ENCODE data around the gene ADAMTS1. TPM values are rescaled to one million over a fixed set of nuclear protein-coding genes. Genes with fewer than 3 reads are reported as not detected.
"Not testable (repeated sequence)": the region's sequence is repeated elsewhere in the genome, so short reads cannot be mapped to it uniquely, and the experiment has no call there.

Gene ADAMTS1
- total RNA-seq, result under 1 TPM in 1 of 2 donors, not detected in 1; 0.05 TPM

DNA sequence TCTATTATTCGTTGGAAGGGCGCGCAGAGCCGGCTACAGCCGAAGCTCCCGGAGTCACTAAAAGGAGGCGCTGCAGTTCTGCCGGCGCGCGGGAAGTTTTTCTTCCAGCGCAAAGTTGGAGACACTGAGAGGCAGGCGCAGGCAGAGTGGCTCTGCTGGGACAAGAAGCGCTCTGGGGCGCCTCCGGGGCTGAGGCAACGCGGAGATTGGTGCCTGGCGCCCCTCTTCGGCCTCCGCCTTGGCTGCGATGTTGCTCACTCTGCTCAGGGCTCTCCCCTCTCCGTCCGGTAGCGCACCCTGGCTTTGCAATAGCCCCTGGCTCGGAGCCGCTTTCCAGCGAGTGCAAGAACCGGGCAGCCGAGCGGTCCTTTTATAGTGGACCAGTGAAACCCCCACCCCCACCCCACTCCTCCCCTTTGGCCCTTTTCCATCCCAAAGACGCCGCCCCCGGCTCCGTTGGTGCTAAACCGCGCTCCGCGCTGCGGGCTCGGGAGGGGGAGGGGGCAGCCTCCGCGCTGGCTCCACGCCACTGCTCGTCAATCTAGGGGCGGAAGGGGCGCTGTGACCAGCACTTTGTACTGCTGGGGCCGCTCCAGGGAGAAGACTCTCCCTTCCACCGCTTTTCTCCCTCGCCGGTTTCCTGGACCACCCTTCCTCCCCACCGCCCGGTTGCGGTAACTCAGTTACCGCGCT, at the start of gene ADAMTS1:
Gene ADAMTS1 (minus strand): TSS at position 344 of the 693 bp plus-strand sequence. CDS start 455 bp downstream, outside the sequence.
- Mint-ChIP-seq H3K4me1 (peaks cover 15% of the 10 kb centered on the region), H3K9me3 (no peaks in the 10 kb centered on the region), H3K27ac (no peak within 1 kb of the TSS), H3K4me3 (peak within 1 kb of the TSS; percentile 75), H3K27me3 (peaks cover 65% of the 10 kb centered on the region), H3K36me3 (ENCODE audit: low read depth) (peaks cover 5% of the 10 kb centered on the region)
- no peak for ATAC-seq (replicated peaks)

DNA sequence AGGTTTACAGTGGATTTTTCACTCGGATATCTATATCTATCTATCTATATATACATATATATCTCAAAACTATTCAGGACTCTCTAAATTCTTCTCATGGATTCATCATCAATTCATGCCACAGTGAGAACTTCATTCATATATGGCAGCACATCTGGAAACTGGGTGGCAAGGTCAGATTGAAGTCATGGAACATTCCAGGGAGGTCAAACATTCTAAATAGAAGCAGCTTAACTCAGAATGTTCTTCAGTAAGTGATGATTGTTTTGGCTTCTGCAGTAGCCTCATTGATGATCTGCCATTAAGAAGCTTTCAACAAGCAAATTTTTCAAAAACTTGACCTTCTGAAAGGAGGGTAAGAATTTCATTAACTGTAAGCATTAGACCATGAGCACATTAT, 46.9 kb upstream of the ADAMTS1 start:
- no peaks in the 10 kb centered on the region for H3K36me3 Mint-ChIP-seq (ENCODE audit: low read depth)
- H3K27me3 Mint-ChIP-seq, result peaks cover 5% of the 10 kb centered on the region
- H3K4me1 Mint-ChIP-seq, result no peaks in the 10 kb centered on the region
- H3K9me3 Mint-ChIP-seq, result peaks cover 3% of the 10 kb centered on the region
- ATAC-seq (replicated peaks), result no peak
- H3K27ac Mint-ChIP-seq, result no peak overlapping the region
- H3K4me3 Mint-ChIP-seq, result no peak overlapping the region

DNA sequence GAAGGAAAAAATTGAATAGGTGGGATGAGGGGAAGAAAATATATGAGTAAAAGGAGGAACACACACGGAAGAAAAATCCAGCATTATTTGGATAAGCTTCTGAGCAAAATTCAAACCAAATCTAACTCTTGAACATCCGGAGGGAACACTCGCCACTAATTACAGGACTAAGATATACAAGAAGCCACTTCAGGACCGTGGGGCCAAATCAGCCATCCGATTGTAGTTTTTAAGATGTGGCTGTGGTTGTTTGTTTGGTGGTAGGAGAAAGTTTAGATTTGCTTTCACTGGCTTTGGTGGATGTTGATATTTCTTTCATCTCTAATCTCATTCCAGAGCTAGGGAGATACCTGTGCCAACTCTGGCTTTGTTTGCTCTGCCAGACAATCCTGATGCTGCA, 43.7 kb upstream of the ADAMTS1 start:
- ATAC-seq (replicated peaks), result no peak
- Mint-ChIP-seq H3K4me3 (no peak overlapping the region), H3K27me3 (peaks cover 11% of the 10 kb centered on the region), H3K4me1 (no peaks in the 10 kb centered on the region), H3K27ac (no peak overlapping the region), H3K36me3 (ENCODE audit: low read depth) (no peaks in the 10 kb centered on the region), H3K9me3 (peaks cover 3% of the 10 kb centered on the region)

DNA sequence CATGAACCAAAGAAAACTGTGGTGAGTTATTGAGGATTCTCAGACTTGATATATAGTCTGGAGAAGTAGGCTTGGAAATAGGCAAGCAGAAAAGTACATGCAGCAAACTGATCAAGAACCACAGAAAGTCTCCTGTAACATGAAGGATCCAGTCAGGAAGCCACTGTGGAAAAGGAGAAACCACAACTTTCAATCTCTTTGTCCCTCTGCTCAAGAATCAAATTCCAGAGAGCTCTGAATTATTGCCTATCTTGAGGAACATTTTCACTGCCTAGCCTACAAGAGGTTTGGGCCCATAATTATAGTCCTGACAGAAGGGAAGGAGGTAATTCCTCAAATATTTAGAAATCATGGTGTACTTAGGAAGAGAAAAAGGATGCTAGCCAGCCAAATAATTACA, 43.0 kb upstream of the ADAMTS1 start:
- Mint-ChIP-seq H3K27ac (no peak overlapping the region), H3K36me3 (ENCODE audit: low read depth) (no peaks in the 10 kb centered on the region), H3K27me3 (peaks cover 11% of the 10 kb centered on the region), H3K4me3 (no peak overlapping the region), H3K9me3 (peaks cover 3% of the 10 kb centered on the region), H3K4me1 (no peaks in the 10 kb centered on the region)
- no peak for ATAC-seq (replicated peaks)

DNA sequence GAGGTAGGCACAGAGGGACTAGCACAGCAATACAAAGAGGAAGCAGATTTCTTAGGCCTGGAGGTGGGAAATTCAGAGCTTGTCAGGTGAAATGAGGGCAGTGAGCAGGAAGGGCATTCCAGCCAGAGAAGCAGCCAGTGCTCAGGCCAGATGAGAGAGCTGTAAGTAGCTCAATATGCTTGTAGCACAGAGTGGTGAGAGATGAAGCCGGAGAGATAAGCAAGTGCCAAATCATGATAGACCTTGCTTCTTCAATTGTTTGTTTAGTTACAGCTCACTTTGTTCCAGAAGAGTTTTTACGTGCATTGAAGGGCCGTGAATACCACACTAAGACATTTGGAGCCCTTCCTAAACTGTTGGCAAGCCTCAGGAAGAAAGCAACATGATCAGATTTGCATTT, 42.0 kb upstream of the ADAMTS1 start:
- Mint-ChIP-seq H3K4me3 (no peak overlapping the region), H3K27ac (no peak overlapping the region), H3K27me3 (peaks cover 11% of the 10 kb centered on the region), H3K4me1 (no peaks in the 10 kb centered on the region), H3K36me3 (ENCODE audit: low read depth) (no peaks in the 10 kb centered on the region), H3K9me3 (peaks cover 3% of the 10 kb centered on the region)
- no peak for ATAC-seq (replicated peaks)

DNA sequence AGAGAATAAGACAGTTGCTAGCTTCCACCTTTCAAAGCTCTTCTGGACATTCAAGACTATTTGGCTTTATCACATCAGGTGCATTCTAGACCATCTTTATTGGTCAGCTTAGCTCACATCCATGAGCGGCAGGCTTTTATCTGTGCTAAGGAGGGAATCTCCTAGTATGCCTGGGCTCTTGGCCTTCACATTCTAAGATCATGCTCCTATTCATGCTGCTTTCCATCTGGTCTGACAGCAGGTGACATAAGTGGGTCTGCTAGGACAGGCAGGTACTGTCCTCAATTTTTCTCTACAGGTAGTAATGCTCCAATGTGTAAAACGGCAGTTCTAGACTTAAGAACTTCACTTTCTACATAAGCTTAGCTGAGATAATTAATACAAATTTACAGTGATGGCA, 39.2 kb upstream of the ADAMTS1 start:
- H3K36me3 Mint-ChIP-seq (ENCODE audit: low read depth), result no peaks in the 10 kb centered on the region
- no peak for ATAC-seq (replicated peaks)
- H3K4me1 Mint-ChIP-seq, result no peaks in the 10 kb centered on the region
- no peak overlapping the region for H3K4me3 Mint-ChIP-seq
- H3K27me3 Mint-ChIP-seq, result peaks cover 11% of the 10 kb centered on the region
- H3K9me3 Mint-ChIP-seq, result peaks cover 3% of the 10 kb centered on the region
- no peak overlapping the region for H3K27ac Mint-ChIP-seq

DNA sequence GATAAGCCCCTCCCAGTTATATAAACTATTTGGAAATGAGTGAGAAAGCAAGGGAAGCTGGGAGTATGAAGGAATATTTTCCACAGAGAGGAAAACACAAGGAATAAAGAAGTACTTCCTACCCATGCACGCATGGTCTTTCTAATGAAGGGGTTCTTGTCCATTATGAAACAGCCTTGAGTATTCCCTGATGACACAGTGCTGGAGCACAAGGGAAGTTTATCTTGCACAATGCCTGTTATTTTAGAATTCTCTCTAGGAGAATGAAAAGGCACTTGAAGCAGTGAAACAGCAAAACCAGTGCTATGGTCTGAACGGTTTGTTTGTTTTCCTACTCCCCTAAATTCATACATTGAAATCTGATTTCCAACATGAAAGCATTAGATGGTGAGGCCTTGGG, 38.6 kb upstream of the ADAMTS1 start:
- ATAC-seq (replicated peaks), result no peak
- H3K4me1 Mint-ChIP-seq, result no peaks in the 10 kb centered on the region

DNA sequence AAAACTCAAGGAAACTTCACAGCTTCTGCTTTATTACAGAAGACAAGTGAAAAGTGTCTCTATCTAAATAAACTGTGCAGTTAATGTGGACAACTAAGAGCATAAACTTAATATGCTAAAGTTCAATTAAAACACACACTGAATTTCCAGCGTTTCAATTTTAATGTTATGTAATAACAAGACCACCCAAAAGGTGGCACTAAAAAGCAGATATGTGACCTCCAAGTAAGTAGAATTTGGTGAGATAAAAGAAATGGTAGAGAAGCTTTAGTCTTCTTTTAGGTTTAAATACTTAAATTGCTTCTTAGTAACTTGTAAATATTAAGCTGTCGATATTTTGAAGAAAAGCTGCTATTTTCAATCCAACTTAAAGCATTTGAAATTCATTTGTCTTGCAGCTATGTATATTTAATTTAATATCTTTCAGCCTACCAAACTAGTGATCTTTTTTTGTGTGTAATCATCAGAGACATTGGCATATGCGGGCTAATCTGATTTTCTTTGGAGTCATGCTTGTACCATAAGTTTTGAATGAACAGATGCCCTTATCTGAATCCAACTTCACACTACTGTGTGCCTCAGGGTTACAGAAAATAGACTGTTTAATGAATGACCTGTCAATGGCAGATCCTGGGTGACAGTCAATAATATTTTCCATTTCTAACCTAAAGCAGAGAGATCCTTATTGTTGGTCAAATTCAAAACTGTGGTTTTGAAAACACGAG, 36.5 kb upstream of the ADAMTS1 start:
- no peaks in the 10 kb centered on the region for H3K4me1 Mint-ChIP-seq
- no peak for ATAC-seq (replicated peaks)
- peaks cover 6% of the 10 kb centered on the region for H3K27me3 Mint-ChIP-seq
- no peaks in the 10 kb centered on the region for H3K36me3 Mint-ChIP-seq (ENCODE audit: low read depth)
- H3K27ac Mint-ChIP-seq, result no peak overlapping the region
- no peaks in the 10 kb centered on the region for H3K9me3 Mint-ChIP-seq
- H3K4me3 Mint-ChIP-seq, result no peak overlapping the region

More for the DNA sequence above, 38.6 kb upstream of the ADAMTS1 start:
- Mint-ChIP-seq H3K36me3 (ENCODE audit: low read depth) (no peaks in the 10 kb centered on the region), H3K4me3 (no peak overlapping the region), H3K9me3 (peaks cover 3% of the 10 kb centered on the region), H3K27me3 (peaks cover 11% of the 10 kb centered on the region), H3K27ac (no peak overlapping the region)

DNA sequence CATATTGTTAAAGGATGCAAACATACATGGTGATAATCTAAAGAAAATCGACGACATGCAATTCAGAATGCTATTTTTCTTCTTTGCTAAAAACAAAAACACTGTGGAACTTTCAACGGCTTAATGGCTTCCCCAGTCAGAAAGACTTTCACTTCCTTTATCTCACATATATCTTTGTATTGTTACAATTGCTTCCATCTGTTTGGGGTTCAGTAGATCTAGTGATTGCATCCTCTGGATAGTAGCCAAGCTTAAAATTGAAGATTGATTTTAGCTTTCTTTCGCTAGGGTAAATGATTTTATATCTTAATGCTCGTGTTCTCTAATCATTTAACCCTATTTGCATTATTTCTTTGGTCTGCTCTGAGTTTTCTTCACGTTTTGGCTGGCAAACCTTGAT, 31.8 kb upstream of the ADAMTS1 start:
- Mint-ChIP-seq H3K27ac (no peak overlapping the region), H3K36me3 (ENCODE audit: low read depth) (no peaks in the 10 kb centered on the region), H3K9me3 (no peaks in the 10 kb centered on the region), H3K4me3 (no peak overlapping the region), H3K27me3 (no peaks in the 10 kb centered on the region), H3K4me1 (no peaks in the 10 kb centered on the region)
- no peak for ATAC-seq (replicated peaks)

DNA sequence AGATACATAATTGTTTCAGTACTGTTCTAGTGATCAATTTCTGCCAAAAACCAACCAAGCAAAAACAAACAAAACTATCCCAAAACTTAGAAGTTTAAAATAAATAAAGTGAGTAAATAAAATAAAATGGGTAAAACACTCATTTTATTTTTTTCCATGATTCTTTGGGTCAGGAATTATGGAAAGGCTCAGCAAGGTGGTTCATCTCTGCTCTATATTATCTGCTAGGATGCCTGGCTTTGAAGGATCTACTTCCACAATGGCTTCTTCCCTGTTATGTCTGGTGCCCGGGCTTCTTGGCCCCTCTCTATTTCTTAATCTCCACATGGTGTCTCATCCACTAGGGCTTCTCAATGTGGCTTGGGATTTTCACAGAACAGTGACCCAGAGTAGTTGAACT, 29.1 kb upstream of the ADAMTS1 start:
- Mint-ChIP-seq H3K4me3 (no peak overlapping the region), H3K27me3 (no peaks in the 10 kb centered on the region), H3K4me1 (no peaks in the 10 kb centered on the region), H3K9me3 (no peaks in the 10 kb centered on the region), H3K27ac (no peak overlapping the region), H3K36me3 (ENCODE audit: low read depth) (no peaks in the 10 kb centered on the region)
- ATAC-seq (replicated peaks), result no peak

DNA sequence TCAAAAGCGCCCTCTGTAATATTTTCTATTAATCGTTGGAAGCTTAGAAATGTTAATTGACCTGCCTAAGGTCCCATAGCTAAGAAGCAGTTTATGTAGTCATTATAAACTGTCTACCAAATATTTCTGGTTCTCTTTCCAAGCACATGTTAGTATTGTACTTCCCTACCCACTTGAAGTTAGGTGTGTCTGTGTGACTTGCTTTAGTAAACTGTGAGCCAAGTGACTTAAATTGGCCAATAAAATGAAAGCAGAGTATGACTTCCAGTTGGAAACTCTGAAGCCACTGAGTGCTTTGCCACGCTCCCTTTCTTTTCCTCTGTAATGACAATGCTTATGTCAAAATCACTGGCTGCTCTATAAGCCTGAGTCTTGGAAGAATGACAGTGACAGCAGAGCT, 20.6 kb upstream of the ADAMTS1 start:
- Mint-ChIP-seq H3K36me3 (ENCODE audit: low read depth) (no peaks in the 10 kb centered on the region), H3K4me1 (no peaks in the 10 kb centered on the region), H3K4me3 (no peak overlapping the region), H3K9me3 (peaks cover 3% of the 10 kb centered on the region), H3K27ac (no peak overlapping the region), H3K27me3 (peaks cover 4% of the 10 kb centered on the region)
- no peak for ATAC-seq (replicated peaks)

DNA sequence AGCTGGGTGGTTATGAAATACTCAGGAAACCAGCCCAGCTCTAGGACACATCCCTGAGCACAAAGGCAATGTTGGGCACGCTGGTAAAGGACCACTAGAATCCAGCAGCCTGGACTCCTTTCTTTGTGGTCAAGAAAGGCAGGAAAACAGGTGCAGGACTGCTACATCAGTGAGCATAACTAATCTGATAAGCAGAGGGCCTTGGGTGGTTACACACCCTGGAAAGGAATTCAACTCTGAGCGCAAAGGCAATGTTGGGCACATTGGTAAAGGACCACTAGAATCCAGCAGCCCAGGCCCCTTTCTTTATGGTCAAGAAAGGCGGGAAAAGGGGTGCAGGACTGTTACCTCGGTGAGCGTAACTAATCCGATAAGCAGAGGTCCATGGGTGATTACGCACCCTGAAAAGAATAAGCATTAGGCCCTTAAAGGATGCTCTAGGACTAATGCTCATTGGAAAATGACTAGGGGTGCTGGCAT, 11.7 kb upstream of the ADAMTS1 start:
- H3K36me3 Mint-ChIP-seq (ENCODE audit: low read depth); H3K4me1 Mint-ChIP-seq; ATAC-seq (replicated peaks); H3K27ac Mint-ChIP-seq; H3K4me3 Mint-ChIP-seq; H3K27me3 Mint-ChIP-seq; H3K9me3 Mint-ChIP-seq: not testable (repeated sequence)

DNA sequence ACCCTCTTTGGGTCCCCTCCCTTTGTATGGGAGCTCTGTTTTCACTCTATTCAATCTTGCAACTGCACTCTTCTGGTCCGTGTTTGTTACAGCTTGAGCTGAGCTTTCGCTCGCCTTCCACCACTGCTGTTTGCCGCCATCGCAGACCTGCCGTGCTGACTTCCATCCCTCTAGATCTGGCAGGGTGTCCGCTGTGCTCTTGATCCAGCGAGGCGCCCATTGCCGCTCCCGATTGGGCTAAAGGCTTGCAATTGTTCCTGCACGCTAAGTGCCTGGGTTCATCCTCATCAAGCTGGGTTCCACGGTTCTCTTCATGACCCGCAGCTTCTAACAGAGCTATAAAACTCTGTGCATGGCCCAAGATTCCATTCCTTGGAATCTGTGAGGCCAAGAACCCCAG, 9.5 kb upstream of the ADAMTS1 start:
- H3K4me1 Mint-ChIP-seq; H3K9me3 Mint-ChIP-seq; H3K27ac Mint-ChIP-seq; H3K27me3 Mint-ChIP-seq; H3K36me3 Mint-ChIP-seq (ENCODE audit: low read depth); ATAC-seq (replicated peaks); H3K4me3 Mint-ChIP-seq: not testable (repeated sequence)

DNA sequence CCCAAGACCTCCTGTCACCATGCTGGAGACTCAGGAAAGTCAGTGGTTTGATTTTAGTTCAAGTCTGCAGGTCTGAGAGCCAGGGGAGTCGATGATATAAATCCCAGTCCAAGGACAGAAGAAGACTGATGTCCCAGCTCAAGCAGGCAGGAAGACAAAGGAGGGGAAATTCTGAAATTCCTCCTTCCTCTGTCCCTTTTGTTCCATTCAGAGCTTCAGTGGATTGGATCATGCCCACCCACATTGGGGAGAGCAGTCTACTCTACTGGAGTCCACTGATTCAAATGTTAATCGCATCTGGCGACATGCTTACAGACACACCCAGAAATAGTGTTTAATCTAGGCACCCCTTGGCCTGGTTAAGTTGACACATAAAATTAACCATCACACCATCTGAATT, 7.2 kb upstream of the ADAMTS1 start:
- Mint-ChIP-seq H3K27ac (no peak overlapping the region), H3K9me3 (no peaks in the 10 kb centered on the region), H3K4me1 (no peaks in the 10 kb centered on the region), H3K36me3 (ENCODE audit: low read depth) (no peaks in the 10 kb centered on the region), H3K4me3 (no peak overlapping the region), H3K27me3 (peaks cover 23% of the 10 kb centered on the region)
- no peak for ATAC-seq (replicated peaks)

All from activated T-helper 17 cell treated with anti-CD3 and anti-CD28 coated beads, Interleukin-2, amount 50 U/mL, for 72 hours (primary cell).